Measurements from ENCODE around the gene RALGPS1.

RALGPS1 gene

DNA sequence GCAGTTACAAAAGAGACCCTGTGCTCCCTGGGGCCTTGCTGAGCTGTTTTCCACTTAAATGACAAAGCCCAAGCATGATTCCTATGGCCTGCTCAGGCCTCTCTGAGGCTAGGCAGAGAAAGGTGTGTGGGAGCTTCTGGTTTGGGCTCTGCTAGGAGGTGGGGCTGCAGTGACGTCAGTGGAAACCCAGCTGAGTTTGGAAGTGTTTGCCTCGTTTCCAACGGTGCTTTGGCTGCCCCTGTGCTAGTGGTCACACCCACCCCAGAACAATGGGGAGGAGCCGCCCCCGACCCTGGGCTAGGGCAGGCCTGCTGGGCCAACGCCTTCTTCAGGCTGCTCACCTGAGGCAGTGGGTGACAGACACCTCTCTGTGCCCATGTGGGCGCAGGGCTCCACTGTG is 197.5 kb downstream of the RALGPS1 start:
- H3K4me3 ChIP-seq (replicated peaks in 1 of 2; ENCODE audit: low read depth in 2 of 2, low read length in 2 of 2), result no peak overlapping the region
- DNase-seq (ENCODE audit: low read depth in 2 of 2), result no peak
- TF ChIP-seq, protein P1, sequence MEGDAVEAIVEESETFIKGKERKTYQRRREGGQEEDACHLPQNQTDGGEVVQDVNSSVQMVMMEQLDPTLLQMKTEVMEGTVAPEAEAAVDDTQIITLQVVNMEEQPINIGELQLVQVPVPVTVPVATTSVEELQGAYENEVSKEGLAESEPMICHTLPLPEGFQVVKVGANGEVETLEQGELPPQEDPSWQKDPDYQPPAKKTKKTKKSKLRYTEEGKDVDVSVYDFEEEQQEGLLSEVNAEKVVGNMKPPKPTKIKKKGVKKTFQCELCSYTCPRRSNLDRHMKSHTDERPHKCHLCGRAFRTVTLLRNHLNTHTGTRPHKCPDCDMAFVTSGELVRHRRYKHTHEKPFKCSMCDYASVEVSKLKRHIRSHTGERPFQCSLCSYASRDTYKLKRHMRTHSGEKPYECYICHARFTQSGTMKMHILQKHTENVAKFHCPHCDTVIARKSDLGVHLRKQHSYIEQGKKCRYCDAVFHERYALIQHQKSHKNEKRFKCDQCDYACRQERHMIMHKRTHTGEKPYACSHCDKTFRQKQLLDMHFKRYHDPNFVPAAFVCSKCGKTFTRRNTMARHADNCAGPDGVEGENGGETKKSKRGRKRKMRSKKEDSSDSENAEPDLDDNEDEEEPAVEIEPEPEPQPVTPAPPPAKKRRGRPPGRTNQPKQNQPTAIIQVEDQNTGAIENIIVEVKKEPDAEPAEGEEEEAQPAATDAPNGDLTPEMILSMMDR (IDR thresholded peaks at IDR 0.05; ENCODE audit: low read depth, low read length), result no peak

DNA sequence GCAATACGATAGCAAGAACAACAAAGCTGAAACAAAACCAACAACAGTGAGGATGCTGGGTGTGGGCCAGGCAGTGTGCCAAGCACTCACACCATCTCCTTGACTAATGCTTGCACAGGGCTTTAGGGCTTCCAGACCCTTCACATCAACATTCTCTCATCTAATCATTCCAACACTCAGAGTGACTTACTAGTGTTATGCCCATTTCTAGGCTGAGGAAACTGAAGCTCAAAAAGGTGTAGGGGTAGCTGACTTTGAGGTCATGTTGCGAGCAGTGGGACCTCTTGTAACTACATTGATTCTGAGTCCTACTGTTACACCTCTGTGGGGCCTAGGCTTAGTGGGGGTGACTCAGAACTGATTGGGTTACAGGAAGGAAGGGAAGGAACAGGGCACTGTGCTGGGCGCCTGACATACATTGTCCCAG is 198.2 kb downstream of the RALGPS1 start:
- peak; percentile 18 to 50 for DNase-seq (ENCODE audit: low read depth in 2 of 2)
- no peak overlapping the region for H3K4me3 ChIP-seq (replicated peaks in 1 of 2; ENCODE audit: low read depth in 2 of 2, low read length in 2 of 2)
- TF ChIP-seq, protein P1 (IDR thresholded peaks at IDR 0.05; ENCODE audit: low read depth, low read length), result no peak

- no peak for DNase-seq (ENCODE audit: low read depth in 2 of 2)
- no peak overlapping the region for H3K4me3 ChIP-seq (replicated peaks in 1 of 2; ENCODE audit: low read depth in 2 of 2, low read length in 2 of 2)
- TF ChIP-seq, protein P1 (IDR thresholded peaks at IDR 0.05; ENCODE audit: low read depth, low read length), result no peak
Observed at GRCh38 chr9:127113191-127113972, 198.8 kb downstream of the RALGPS1 start.

- TF ChIP-seq, protein P1 (IDR thresholded peaks at IDR 0.05; ENCODE audit: low read depth, low read length), result no peak
- no peak for DNase-seq (ENCODE audit: low read depth in 2 of 2)
- no peak overlapping the region for H3K4me3 ChIP-seq (replicated peaks in 1 of 2; ENCODE audit: low read depth in 2 of 2, low read length in 2 of 2)
Observed at GRCh38 chr9:127114606-127115005, 200.0 kb downstream of the RALGPS1 start.

DNA sequence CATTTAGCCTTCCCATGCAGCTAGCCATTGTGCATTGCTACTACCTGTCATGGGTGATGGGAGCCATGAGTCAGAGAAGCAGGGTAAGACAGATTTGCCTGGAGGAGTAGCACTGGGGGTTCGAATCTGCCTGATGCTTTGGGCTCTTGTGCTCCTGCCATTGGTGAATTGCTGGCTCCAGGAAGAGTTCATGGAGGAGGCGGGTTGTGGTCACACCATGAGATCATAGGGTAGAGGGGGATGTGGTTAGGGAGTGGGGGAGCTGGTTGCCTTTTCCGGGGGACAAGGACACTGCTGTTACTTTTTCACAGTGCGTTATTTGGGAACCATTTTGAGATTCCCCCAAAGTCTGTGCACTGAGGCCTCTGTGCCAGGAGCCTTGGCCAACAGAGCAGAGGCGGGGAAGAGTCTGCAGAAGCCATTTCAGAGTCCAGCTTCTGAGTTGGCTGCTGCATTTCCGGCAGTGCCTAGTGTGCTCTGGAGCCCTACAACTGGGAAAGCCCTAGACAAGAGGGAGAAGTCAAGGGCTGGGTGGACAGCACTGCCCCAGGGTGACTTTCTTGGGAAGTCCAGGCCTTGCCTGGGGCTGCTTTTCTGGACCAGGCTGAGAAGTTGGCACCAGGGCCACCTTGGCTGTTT is 201.6 kb downstream of the RALGPS1 start:
- TF ChIP-seq, protein P1 (IDR thresholded peaks at IDR 0.05; ENCODE audit: low read depth, low read length), result no peak
- DNase-seq (ENCODE audit: low read depth in 2 of 2), result no peak
- no peak overlapping the region for H3K4me3 ChIP-seq (replicated peaks in 1 of 2; ENCODE audit: low read depth in 2 of 2, low read length in 2 of 2)

DNA sequence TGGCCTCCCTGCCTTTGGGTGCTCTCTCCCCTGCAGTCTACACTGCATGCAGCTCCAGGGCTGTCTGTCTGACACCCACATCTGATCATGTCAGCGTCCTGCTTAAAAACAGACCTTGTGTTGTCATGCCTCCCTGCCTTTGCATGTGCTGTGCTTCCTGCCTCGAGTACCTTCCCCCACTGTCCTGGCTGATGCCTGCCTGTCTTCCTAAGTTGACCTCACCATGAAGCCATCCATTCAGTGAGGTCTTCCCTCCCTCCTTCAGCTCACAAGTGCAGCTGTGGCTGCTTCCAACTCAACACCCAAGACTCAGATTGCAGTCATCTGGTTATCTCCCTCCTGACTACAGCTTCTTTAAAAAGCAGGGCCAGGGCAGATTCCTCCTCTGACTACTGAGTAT is 202.4 kb downstream of the RALGPS1 start:
- TF ChIP-seq, protein P1 (IDR thresholded peaks at IDR 0.05; ENCODE audit: low read depth, low read length), result no peak
- peak in 1 of 2 donors; percentile 34 for DNase-seq (ENCODE audit: low read depth in 2 of 2)

More for the DNA sequence above, 202.4 kb downstream of the RALGPS1 start:
- no peak overlapping the region for H3K4me3 ChIP-seq (replicated peaks in 1 of 2; ENCODE audit: low read depth in 2 of 2, low read length in 2 of 2)
